Neuronal stem cell (in vitro differentiated cells): Measurements from ENCODE around the gene ALPI.

Source experiments
- DNase-seq: peaks from one replicate; pipeline ENCODE4 v3.0.0-alpha.2; 2013; ENCODE audit warnings: low spot score
- H2AFZ ChIP-seq: one replicate; pipeline ENCODE4 v1.6.1; 2013; ENCODE audit warnings: mild to moderate bottlenecking, low read length, inconsistent platforms
- H2AK5ac ChIP-seq: 2 replicates; pipeline ENCODE4 v1.6.1; 2013; ENCODE audit warnings: low read depth, mild to moderate bottlenecking, inconsistent platforms, low read length, moderate library complexity, mixed read lengths
- H2BK120ac ChIP-seq: 2 replicates; pipeline ENCODE4 v1.6.1; 2013; ENCODE audit warnings: low read depth, mild to moderate bottlenecking, inconsistent platforms, low read length, moderate library complexity, mixed read lengths
- H2BK12ac ChIP-seq: one replicate; pipeline ENCODE4 v1.6.1; 2013; ENCODE audit warnings: low read length, inconsistent platforms
- H2BK15ac ChIP-seq: 2 replicates; pipeline ENCODE4 v1.6.1; 2013; ENCODE audit warnings: mild to moderate bottlenecking, low read length, inconsistent platforms, mixed read lengths
- H2BK5ac ChIP-seq: one replicate; pipeline ENCODE4 v1.6.1; 2013; ENCODE audit warnings: inconsistent platforms, mild to moderate bottlenecking, low read length, moderate library complexity
- H3K14ac ChIP-seq: one replicate; pipeline ENCODE4 v1.6.1; 2013; ENCODE audit warnings: low read length, inconsistent platforms
- H3K18ac ChIP-seq: 2 replicates; pipeline ENCODE4 v1.6.1; 2013; ENCODE audit warnings: low read length, inconsistent platforms
- H3K23ac ChIP-seq: 2 replicates; pipeline ENCODE4 v1.6.1; 2013; ENCODE audit warnings: low read depth, mild to moderate bottlenecking, mixed read lengths, low read length, inconsistent platforms; ENCODE audit not compliant: poor library complexity
- H3K27ac ChIP-seq: replicated peaks from 3 replicates; pipeline ENCODE4 v1.5.1; 2013; ENCODE audit warnings: low read length, inconsistent platforms
- H3K27me3 ChIP-seq, 3 experiments: 2 replicates each; pipeline ENCODE4 v1.6.1; 2013; ENCODE audit warnings: low read length in 3 of 3, mild to moderate bottlenecking in 2 of 3, inconsistent platforms in 1 of 3, low read depth in 1 of 3, mixed read lengths in 1 of 3, moderate library complexity in 1 of 3; ENCODE audit not compliant: control insufficient read depth in 3 of 3, insufficient read depth in 3 of 3
- H3K36me3 ChIP-seq, 2 donors: replicated peaks in 1 of 2; 2 replicates each; pipeline ENCODE4 v1.6.1; 2013; ENCODE audit warnings: low read length in 2 of 2; ENCODE audit not compliant: control insufficient read depth in 2 of 2, insufficient read depth in 2 of 2
- H3K4ac ChIP-seq: 2 replicates; pipeline ENCODE4 v1.6.1; 2013; ENCODE audit warnings: inconsistent platforms, mild to moderate bottlenecking, low read length, moderate library complexity
- H3K4me1 ChIP-seq, 2 donors: 1 replicate in 1 of 2; 2 replicates in 1 of 2; pipeline ENCODE4 v1.6.1; 2013; ENCODE audit warnings: low read length in 2 of 2, low read depth in 1 of 2; ENCODE audit not compliant: control insufficient read depth in 2 of 2, insufficient read depth in 1 of 2
- H3K4me2 ChIP-seq: one replicate; pipeline ENCODE4 v1.6.1; 2013; ENCODE audit warnings: mild to moderate bottlenecking, low read length, inconsistent platforms; ENCODE audit not compliant: insufficient read depth, poor library complexity, severe bottlenecking
- H3K4me3 ChIP-seq, 2 donors: 2 replicates each; pipeline ENCODE4 v1.5.1; 2013; ENCODE audit warnings: low read length in 2 of 2, mild to moderate bottlenecking in 2 of 2, inconsistent platforms in 1 of 2, moderate library complexity in 1 of 2
- H3K79me1 ChIP-seq: one replicate; pipeline ENCODE4 v1.6.1; 2013; ENCODE audit warnings: low read depth, mild to moderate bottlenecking, inconsistent platforms, low read length, moderate library complexity
- H3K9ac ChIP-seq: one replicate; pipeline ENCODE4 v1.6.1; 2013; ENCODE audit warnings: mild to moderate bottlenecking, low read depth, low read length, inconsistent platforms; ENCODE audit not compliant: poor library complexity
- H3K9me3 ChIP-seq, 2 donors: replicated peaks in 1 of 2; 2 replicates each; pipeline versions ENCODE3 to v1.6.1; 2013; ENCODE audit warnings: low read length in 2 of 2, mild to moderate bottlenecking in 2 of 2, inconsistent platforms in 1 of 2, low read depth in 1 of 2, mixed read lengths in 1 of 2, moderate library complexity in 1 of 2; ENCODE audit not compliant: control insufficient read depth in 2 of 2, insufficient read depth in 1 of 2
- H4K8ac ChIP-seq: one replicate; pipeline ENCODE4 v1.6.1; 2013; ENCODE audit warnings: low read depth, mild to moderate bottlenecking, inconsistent platforms, low read length, moderate library complexity
- H4K91ac ChIP-seq: one replicate; pipeline ENCODE4 v1.6.1; 2013; ENCODE audit warnings: low read length, low read depth, mild to moderate bottlenecking, inconsistent platforms; ENCODE audit not compliant: poor library complexity
- WGBS, 2 donors: extraction: QIAGEN DNeasy Blood & Tissue Kit; methylation state at CpG; one replicate each; pipeline ENCODE4 v1.1.7; 2013; ENCODE audit warnings: missing lambda C conversion rate in 2 of 2, mixed read lengths in 1 of 2; ENCODE audit not compliant: insufficient read length in 2 of 2, insufficient replicate concordance in 1 of 2; ENCODE audit errors: extremely low coverage in 2 of 2; 5-methylcytosine and 5-hydroxymethylcytosine counted together

ALPI gene

GRCh38 chr2:232434091-232434490 lies 21.9 kb upstream of the ALPI start:
- Histone ChIP-seq H2AFZ (no peak overlapping the region), H2BK5ac (peak overlapping the region; percentile 24), H3K27me3 (peaks cover 0 to 27% (median 2%) of the 10 kb centered on the region in 3 experiments), H2AK5ac (peak overlapping the region; percentile 79), H3K36me3 (no peaks in the 10 kb centered on the region), H3K14ac (no peak overlapping the region), H3K27ac (no peak overlapping the region), H3K18ac (peak overlapping the region; percentile 13), H3K4me2 (no peak overlapping the region), H3K4ac (no peak overlapping the region), H4K91ac (no peak overlapping the region), H3K9ac (peak overlapping the region; percentile 60), H2BK12ac (no peak overlapping the region), H3K4me1 (no peaks in the 10 kb centered on the region), H3K4me3 (no peak overlapping the region), H3K23ac (no peak overlapping the region), H4K8ac (no peak overlapping the region), H3K79me1 (no peaks in the 10 kb centered on the region), H3K9me3 (no peaks in the 10 kb centered on the region), H2BK120ac (no peak overlapping the region), H2BK15ac (no peak overlapping the region)
- WGBS, 2 donors = no CpG with 5 or more reads among the region's 9 CpGs
- no peak for DNase-seq

GRCh38 chr2:232434563-232435374 lies 21.2 kb upstream of the ALPI start:
- peak overlapping the region; percentile 24 for H2BK5ac ChIP-seq
- no peaks in the 10 kb centered on the region for H3K79me1 ChIP-seq
- peak overlapping the region; percentile 37 for H2BK15ac ChIP-seq
- H3K4me3 ChIP-seq = no peak overlapping the region
- no peak overlapping the region for H3K4ac ChIP-seq
- H3K23ac ChIP-seq = peak overlapping the region; percentile 65
- H3K4me2 ChIP-seq = no peak overlapping the region
- DNase-seq = no peak
- H2BK12ac ChIP-seq = no peak overlapping the region
- H3K4me1 ChIP-seq = no peaks in the 10 kb centered on the region
- H2BK120ac ChIP-seq = no peak overlapping the region
- H4K8ac ChIP-seq = no peak overlapping the region
- H3K14ac ChIP-seq = no peak overlapping the region
- no peak overlapping the region for H2AFZ ChIP-seq
- no peak overlapping the region for H3K27ac ChIP-seq
- H3K27me3 ChIP-seq = peaks cover 0 to 28% (median 3%) of the 10 kb centered on the region in 3 experiments
- H3K9ac ChIP-seq = no peak overlapping the region
- H2AK5ac ChIP-seq = peak overlapping the region; percentile 79
- no peak overlapping the region for H4K91ac ChIP-seq
- H3K9me3 ChIP-seq = no peaks in the 10 kb centered on the region
- H3K36me3 ChIP-seq = no peaks in the 10 kb centered on the region
- WGBS, 2 donors = no CpG with 5 or more reads among the region's 12 CpGs
- peak overlapping the region; percentile 38 for H3K18ac ChIP-seq

- H3K4me1 ChIP-seq = no peaks in the 10 kb centered on the region
- H3K14ac ChIP-seq = no peak overlapping the region
- H4K8ac ChIP-seq = no peak overlapping the region
- H2BK15ac ChIP-seq = no peak overlapping the region
- H3K9me3 ChIP-seq = no peaks in the 10 kb centered on the region
- no peak for DNase-seq
- WGBS, 2 donors = no CpG with 5 or more reads among the region's 4 CpGs
- no peak overlapping the region for H4K91ac ChIP-seq
- no peak overlapping the region for H2AK5ac ChIP-seq
- H3K18ac ChIP-seq = no peak overlapping the region
- no peak overlapping the region for H3K27ac ChIP-seq
- no peak overlapping the region for H2BK5ac ChIP-seq
- H3K9ac ChIP-seq = no peak overlapping the region
- no peak overlapping the region for H3K4ac ChIP-seq
- no peak overlapping the region for H2BK12ac ChIP-seq
- H3K36me3 ChIP-seq = no peaks in the 10 kb centered on the region
- H3K4me2 ChIP-seq = no peak overlapping the region
- no peak overlapping the region for H2AFZ ChIP-seq
- no peak overlapping the region for H3K23ac ChIP-seq
- H3K79me1 ChIP-seq = no peaks in the 10 kb centered on the region
- peaks cover 0 to 29% (median 4%) of the 10 kb centered on the region in 3 experiments for H3K27me3 ChIP-seq
- H2BK120ac ChIP-seq = no peak overlapping the region
- H3K4me3 ChIP-seq = no peak overlapping the region
Measured at GRCh38 chr2:232435375-232435648, 20.6 kb upstream of the ALPI start.

- H3K79me1 ChIP-seq = no peaks in the 10 kb centered on the region
- no peak overlapping the region for H3K18ac ChIP-seq
- no peak overlapping the region for H3K4ac ChIP-seq
- no peak overlapping the region for H3K14ac ChIP-seq
- no peak overlapping the region for H2AK5ac ChIP-seq
- no peak overlapping the region for H3K27ac ChIP-seq
- H2BK15ac ChIP-seq = no peak overlapping the region
- H2BK12ac ChIP-seq = no peak overlapping the region
- H3K4me1 ChIP-seq = no peaks in the 10 kb centered on the region
- no peak overlapping the region for H2BK5ac ChIP-seq
- H2AFZ ChIP-seq = no peak overlapping the region
- peaks cover 0 to 32% (median 4%) of the 10 kb centered on the region in 3 experiments for H3K27me3 ChIP-seq
- no CpG with 5 or more reads among the region's 7 CpGs for WGBS, 2 donors
- no peak overlapping the region for H4K8ac ChIP-seq
- H4K91ac ChIP-seq = no peak overlapping the region
- H3K4me2 ChIP-seq = no peak overlapping the region
- H3K9ac ChIP-seq = no peak overlapping the region
- H2BK120ac ChIP-seq = no peak overlapping the region
- DNase-seq = no peak
- H3K36me3 ChIP-seq = no peaks in the 10 kb centered on the region
- no peak overlapping the region for H3K23ac ChIP-seq
- H3K4me3 ChIP-seq = no peak overlapping the region
- no peaks in the 10 kb centered on the region for H3K9me3 ChIP-seq
Measured at GRCh38 chr2:232435805-232436204, 20.1 kb upstream of the ALPI start.
